NOMO-1 (cell line): ENCODE results near the gene THRB.
"Not testable (repeated sequence)": the region's sequence is repeated elsewhere in the genome, so short reads cannot be mapped to it uniquely, and the experiment has no call there.

Experiments used
- DNase-seq, 2 experiments: peaks; one replicate each; lab custom pipeline; 2025; ENCODE audit not compliant: unreplicated experiment in 2 of 2; lab: John Stamatoyannopoulos, UW

Gene THRB

DNA sequence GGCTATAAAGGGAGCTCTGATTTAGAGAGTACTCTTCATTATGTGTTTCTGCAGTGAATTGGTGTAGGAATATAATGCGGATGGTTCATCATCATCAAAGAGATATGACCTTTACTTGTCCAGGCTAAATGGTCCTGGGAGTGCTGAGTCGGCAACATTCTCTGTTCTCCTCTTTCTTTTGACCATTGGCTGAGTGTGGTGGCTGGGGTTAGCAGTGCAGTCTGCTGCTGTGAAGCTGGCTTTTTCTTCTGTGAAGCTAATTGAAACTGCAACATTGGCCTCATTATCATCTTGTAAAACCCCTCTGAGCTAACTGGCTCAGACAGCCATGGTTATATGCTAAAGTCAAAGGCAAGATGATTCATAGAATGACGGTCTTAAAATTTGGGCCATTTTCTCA is 83.8 kb downstream of the THRB start:
- no peak for DNase-seq

DNA sequence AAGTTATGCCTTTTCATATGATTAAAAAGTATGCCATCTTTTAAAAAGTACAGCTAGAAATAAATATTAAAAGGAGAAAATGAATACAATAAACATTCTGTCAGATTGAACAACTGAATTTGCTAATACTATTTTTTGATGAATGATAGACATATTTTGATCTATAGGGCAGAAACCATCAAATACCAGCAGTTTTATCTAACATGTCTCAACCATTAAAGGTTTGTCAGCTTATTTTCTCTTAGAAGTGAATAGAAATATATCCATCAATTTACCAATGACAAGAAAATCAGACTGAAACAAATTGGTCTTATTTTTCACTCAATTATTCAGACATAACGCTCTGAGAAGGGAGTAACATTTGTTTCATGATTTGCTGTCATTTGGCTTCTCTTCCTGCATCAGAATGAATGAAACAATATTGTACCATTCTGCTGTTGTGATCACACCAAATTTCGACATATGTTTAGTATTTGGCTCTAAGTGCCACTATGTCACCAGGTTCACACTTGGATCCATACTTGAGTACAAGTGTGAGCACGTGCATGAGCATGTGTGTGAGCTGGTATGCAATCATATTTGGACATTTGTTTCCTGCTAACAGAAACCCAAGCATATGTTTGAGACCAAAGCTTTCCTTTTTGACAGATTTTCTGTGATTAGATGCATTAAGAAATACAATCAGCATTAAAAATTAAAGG is 86.5 kb downstream of the THRB start:
- no peak for DNase-seq

DNA sequence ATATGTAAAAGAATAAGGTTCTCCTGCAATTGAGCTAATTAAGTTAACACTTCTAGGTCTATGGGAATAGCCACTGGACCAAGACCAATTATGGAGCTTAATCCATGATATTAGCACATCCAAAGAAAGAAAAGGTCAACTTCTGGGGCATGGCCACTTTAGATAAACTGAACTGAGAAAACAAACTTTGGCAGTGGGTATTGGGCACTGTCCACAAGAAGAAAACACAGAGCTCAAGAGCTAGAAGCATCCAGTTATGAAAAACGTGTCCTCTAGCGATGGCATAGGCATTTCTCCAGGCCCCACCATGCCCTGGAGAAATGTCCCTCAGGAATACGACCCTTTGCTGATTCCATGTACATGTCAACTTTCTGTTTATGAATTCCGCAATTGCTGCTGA is 87.8 kb downstream of the THRB start:
- no peak for DNase-seq

DNA sequence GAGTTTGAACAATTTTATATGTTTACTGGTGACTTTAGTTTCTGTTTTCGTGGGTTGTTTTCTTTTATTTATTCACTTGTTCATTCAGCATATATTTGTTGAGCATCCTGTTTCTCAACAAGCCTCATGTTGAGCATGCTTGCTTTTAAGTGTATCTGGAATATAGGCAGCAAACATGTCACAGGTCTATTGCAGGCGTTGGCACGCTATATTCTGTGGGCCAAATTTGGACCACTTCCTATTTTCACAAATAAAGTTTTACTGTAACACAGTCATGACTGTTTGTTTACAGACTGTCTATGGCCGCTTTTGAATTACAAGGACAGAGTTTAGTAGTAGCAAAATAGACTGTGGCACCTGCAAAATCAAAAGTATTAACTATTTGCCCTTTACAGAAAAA is 89.6 kb downstream of the THRB start:
- DNase-seq = no peak

DNA sequence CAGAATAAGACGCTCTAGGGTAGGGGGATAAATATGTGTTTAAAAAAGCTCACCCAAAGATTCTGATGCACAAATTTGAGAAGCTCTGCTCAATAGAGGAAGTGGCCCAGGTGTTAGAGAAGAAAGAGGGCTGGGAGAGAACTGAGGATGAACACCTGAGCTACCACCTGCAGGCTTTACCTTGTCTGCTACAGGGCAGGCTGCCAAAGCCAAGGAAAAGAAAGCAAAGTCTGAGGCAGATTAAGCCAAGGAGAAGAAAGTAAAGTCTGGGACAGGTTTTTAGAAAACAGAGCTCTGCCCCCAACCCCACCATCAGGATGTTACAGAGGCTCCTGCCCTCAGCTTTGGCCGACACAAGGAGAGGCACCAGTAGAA is 92.9 kb downstream of the THRB start:
- DNase-seq = no peak

DNA sequence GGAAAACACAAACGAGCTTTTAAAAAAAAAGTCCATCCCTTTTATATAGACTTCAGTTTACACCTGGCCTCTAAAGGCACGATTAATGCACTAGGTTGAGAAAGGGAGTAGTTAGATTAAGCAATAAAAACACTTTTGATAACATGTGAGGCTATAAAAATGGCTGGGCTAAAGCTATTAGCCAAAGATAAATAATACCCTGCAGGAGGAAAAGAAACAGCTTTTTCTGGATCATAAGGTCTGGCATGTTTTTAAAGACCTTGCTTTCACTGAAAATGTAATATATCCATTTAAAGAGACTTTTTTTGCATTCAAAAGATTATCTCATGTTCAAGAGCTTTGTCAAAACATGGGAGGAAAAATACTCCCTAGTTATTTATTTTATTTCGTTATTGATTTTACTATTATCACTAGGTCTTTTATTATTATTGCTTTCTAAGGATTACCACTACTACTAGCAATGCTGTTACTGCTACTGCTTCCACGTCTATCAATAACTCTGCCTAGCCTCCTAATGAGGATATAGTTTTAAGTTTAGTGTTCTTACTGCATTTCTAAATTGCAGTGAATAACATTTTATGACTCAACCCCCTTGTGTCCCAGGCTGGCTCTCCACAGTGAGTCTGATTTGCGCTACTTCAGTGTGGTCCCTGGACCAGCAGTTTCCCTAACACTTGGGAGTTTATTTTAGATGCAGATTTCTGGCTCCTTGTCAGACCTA is 93.4 kb downstream of the THRB start:
- no peak for DNase-seq

DNA sequence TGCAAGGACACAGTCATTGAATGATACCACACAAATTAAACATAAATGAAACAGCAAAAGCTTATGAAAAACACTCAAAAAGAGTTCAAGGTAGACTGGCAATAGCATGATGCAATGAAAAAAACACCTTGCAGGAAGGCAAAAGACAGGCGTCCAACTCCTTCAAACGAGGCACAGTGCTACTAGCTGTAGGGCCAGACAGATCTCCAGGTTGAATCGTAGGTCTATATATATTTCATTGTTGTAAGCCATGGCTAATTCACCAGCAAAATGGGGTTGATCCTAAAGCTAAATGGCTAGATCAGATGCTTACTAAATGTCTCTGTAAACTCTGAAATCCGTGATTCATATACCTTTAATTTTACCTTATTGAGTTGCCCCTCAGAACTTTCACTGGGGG is 94.2 kb downstream of the THRB start:
- DNase-seq = no peak

DNA sequence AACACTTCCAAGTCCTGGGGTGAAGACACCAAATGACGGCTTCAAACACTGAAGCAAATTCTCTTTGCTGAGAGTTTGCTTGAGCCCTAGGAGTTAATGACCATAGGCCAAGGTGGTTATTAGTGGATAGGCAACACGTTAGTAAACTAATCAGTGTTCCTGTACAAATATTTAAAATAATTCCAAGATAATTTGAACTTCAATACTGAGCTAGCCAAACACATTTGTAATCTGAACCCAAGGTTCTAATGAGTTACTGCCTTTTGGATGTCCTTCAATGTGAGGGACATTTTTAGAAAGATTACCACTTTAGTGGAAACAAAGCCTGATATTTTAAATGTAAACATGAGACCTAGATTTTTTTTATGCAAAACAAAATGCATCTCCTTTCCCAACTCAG is 94.6 kb downstream of the THRB start:
- DNase-seq = no peak

DNA sequence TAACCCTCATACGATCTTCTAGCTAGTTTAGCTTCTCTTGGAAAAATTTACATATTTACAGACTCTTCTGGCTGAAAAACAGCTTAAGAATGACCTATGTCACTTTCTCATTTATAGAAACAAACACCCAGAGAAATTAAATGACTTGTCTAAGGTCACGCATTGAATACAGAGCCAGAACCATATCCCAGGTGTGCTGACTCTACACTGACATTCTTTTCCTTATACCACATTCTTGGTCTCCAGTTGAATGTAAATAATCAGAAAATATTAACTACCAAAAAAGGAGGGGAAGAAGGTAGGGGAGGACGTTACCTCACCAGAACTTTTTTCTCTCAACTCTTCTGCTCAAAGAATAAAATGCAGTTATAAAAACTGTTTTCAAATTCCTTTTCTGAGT is 95.0 kb downstream of the THRB start:
- DNase-seq = no peak

DNA sequence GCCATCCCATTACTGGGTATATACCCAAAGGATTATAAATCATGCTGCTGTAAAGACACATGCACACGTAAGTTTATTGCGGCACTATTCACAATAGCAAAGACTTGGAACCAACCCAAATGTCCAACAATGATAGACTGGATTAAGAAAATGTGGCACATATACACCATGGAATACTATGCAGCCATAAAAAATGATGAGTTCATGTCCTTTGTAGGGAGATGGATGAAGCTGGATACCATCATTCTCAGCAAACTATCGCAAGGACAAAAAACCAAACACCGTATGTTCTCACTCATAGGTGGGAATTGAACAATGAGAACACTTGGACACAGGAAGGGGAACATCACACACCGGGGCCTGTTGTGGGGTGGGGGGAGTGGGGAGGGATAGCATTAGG is 95.9 kb downstream of the THRB start:
- DNase-seq = not testable (repeated sequence)

DNA sequence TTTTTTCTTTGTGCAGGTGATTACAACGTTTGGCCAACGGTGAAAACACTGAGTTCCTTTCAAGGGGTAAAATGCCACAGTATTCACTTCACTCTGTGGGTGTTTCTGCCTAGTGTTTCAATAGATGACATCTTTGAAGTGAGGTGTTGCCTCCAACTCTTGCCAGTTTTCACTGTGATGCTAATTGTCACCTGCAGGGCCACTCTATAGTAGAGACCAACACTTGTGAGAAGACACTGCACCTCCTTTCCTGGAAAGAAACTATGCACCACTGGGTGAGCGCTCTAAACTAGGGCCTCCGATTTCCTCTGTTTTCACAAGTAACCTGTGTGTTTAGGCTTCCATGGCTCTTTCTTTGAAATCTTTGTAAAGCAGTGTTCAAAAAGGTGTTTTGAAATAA is 98.3 kb downstream of the THRB start:
- no peak for DNase-seq

DNA sequence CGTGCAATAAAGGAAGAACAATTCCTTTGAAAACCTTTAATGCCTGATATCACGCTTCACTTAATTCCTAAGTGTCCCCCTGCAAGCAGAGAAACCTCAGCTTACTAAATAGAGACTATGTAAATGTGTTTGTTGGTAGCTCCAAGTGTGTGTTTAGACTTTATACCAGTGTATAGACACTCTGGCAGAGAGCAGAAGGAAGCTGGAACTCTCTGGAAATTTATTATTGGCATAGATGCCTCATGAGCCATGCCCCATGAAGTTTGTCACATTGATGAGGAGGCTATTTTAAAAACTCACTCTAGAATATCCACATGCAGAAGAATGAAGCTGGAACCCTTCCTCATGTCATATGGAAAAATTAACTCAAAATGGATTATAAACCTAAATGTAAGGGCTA is 99.9 kb downstream of the THRB start:
- DNase-seq = no peak

DNA sequence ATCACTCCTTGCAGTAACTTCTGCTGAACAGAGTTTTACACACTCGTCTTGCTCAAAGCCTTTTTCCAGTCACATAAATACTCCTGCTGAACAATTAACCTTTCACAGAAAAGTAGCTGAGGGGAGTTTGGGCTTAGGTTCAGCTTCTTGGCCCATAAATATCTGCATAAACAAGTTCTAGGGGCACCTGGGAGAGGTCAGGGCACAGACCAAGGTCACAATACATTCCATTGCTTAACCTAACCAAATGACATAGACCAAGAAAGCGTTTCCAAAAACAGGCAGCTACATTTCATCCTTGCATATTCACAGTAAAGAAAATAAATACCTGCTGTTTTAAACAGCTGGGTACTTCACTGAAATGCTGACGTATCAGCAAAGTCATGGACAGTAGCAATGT is 101.3 kb downstream of the THRB start:
- no peak for DNase-seq

DNA sequence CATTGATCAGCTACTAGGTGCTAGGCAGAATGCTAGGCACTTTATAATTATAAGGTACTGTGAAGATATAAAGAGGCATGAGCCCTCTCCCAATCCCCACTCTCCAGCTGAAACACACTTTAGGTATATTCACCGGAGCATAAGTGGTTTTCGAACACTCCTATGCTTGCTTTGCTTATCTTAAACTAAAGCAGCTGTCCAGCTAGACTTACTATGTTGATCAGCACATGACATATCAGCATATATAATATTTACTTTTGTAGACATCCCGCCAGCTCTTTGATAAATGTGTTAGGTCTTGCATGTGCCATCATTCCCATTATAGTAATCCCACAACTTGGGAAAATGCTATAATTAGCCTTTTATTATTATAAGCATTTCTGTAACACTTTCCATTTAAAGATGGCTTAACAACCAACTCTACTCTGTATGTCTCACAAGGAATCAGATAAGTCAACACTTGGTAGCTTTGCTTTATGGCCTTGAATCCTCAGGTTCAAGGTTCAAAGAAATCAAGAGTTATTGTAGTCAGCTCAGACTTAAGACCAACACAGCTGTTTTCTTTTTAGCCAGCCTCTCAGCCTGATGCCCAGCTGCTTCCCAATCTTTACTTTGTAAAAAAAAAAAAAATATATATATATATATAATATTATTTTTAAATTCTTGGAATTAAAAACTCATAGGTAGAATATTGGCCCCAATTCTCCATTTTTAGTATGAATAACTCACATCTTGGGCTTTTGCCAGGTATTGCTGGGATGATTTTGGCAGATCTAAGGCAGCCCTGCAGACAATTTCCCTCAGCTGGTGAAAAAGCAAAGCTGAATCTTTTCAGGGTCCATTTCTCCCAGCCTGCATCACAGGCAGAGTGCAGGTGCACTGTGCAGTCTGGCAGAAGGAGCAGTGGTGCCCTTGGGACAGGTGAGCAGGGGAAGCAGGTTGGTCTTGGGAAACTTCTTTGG is 104.2 kb downstream of the THRB start:
- DNase-seq = no peak

DNA sequence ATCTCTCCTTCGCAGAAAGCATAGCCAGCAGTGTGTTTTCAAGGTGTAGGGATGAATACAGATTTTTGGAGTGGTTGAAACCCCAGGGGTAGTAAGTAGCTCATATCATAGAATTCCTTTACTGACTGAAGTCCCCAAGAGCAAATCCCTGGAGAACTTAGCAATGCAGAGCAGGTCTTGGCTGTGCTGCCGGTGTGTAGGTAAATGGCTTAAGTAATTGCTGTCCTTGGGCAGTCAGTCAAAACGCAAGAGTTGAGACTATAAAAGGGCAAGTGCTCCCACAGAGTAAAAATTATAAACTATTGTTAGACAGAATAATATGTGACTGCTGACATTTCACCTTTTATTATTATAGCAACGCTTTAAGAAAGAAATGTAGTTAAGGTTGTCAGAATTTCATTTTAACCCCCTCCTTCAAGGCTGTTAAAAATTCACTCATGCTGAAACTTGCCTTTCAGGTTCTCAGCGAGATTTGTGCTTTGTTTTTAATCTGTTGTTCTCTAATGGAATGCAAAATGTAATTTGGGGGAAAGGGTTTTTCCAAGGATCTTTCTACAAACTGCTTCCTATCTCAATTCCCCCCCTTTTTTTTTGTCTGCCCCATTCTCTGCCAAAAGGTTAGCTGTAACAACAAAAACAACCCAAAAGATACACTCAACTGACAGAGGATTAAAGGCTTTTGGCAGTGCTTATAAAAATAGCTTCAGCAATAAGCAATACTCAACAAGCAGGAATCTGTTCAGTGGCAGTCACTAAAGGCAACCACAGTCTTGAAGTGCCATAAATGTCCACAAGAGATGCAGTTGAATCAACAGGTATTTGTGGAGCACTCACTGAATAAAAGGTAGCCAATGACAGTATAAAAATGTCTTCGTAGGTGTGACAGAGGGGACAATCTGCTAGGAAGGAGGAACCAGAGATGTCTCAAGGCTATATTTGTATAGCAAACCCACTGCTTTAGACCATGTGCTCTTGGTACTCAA is 105.3 kb downstream of the THRB start:
- no peak for DNase-seq

DNA sequence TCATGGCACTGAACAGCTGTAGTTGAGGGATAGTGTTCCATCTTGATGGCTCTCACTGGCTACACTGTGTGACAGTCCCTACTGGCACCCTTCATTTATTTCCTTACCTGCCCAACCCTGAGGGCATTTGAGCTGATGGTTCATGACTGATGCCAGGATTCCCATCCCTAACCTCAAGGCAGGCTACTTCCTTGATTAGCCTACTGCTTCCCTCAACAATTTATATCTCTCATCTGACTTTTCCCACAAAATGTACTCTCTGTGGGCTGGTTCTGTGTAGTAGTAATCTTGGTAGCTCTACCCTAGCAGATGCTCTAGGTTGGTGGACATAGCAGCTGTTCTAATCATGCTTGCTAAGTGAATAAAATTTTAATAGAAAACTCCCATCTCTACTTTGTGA is 106.0 kb downstream of the THRB start:
- DNase-seq = no peak

DNA sequence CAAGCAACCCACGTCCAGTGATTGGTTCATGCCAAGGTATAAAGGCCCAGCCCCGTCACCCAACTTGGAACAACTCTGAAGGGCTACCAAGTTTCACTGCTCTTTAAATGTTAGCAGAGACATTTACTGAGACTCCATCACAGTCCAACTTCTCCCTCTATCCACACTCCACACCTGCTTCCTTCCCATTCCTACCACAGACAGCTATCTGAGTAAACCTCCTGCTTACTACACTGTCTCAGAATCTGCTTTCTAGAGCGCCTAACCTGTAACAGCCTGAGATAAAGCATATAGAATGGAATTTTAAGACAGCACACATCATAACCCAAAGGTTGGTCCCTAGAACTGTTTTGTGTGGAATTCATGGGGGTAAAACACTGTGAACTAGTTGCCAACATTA is 106.5 kb downstream of the THRB start:
- no peak for DNase-seq

DNA sequence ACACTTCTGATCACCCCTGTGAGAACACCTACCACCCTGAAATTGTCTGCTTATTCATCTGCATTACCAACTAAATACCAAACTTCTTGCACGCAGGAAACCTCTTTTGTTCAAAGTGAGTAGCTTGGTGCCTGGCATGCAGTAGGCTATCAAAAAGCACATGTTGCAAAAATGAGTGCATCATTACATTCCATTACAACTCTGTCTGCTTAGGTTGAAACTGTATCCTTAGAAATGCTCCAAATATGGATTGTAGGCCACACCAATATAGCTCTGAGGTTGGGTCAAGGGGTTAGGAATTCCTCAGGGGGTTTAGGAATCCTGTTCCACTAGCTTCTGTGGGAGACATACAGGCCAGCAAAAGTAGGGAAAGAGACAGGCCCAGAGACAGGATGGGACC is 107.2 kb downstream of the THRB start:
- DNase-seq = no peak

DNA sequence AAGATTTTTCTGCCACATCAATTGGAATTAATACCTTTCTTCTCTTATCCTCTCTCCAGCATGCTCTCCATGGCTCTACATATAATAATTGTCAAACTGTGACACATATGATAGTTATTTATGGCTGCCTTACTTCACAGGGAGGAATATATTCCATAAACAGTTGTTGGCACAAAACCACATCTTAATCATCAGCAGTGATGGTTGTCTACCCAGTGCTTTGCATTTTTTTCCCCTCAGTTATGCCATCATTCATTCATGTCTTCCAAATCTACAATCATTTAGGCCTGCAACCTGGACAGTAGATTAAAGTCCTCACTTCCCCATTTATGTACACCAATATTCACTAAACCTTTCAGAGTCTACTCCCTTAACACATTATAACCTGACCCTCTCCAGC is 107.7 kb downstream of the THRB start:
- DNase-seq = no peak

DNA sequence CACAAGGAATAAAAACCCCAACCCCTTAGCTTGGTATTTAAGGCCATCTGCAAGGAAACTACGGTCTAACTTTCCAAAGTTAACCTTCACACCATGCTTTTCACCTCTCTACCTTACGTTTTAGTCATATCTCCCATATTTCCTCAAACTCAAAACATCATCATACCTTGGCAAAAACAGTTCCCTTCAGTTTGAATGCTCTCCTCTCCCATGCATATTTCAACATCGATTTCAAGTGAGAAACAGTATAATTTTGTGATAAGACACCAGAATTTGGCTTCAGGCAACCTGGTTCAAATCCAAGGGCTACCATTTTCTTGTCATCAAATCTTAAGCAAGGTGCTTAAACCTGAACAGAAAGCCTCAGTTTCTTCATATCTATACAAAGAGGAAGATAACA is 108.2 kb downstream of the THRB start:
- DNase-seq = no peak
